PFSK-1 (cell line): ENCODE results near the gene CCT2.

ENCODE experiments used
- FOXP2 ChIP-seq: optimal IDR thresholded peaks from 2 replicates; pipeline ENCODE3; 2011; ENCODE audit warnings: borderline replicate concordance, control low read depth, inconsistent platforms; ENCODE audit not compliant: insufficient read depth; ENCODE audit errors: extremely low read length, extremely low read depth
- POLR2AphosphoS5 ChIP-seq: IDR thresholded peaks from 2 replicates; pipeline ENCODE4 v1.6.1; 2012; ENCODE audit warnings: low read depth, mild to moderate bottlenecking, control low read depth, low read length, moderate library complexity
- REST ChIP-seq, 2 experiments: IDR thresholded peaks; 2 replicates each; pipeline versions ENCODE4 v1.6.1 to v1.8.0; 2011 to 2012; ENCODE audit warnings: low read depth in 2 of 2, low read length in 2 of 2, control low read depth in 1 of 2, inconsistent platforms in 1 of 2, mild to moderate bottlenecking in 1 of 2, moderate library complexity in 1 of 2; ENCODE audit not compliant: insufficient read depth in 1 of 2
- SIN3A ChIP-seq: IDR thresholded peaks from 2 replicates; pipeline ENCODE4 v1.6.1; 2012; ENCODE audit warnings: mild to moderate bottlenecking, low read length, moderate library complexity, borderline replicate concordance; ENCODE audit not compliant: insufficient read depth
- TAF1 ChIP-seq: IDR thresholded peaks from 2 replicates; pipeline ENCODE4 v1.6.1; 2012; ENCODE audit warnings: low read length, control low read depth, borderline replicate concordance; ENCODE audit not compliant: insufficient read depth

DNA sequence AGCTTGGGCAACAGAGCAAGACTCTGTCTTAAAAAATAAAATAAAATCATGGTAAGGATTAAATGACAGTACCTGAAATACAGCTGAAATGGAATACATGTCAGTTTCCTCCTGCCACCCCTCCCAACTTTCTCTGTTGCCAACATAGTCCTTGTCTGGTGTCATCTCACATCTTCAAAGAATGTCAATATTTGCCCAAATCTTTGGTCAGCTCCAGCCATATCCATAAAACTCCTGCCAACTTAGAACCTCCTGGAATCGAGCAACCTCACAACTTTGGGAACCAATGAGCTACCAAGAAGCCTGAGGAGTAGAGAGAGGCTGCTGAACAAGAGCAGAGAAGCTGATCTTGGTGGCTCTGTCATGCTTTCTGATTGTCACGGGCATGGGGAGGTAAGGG lies 36.3 kb downstream of the CCT2 start:
- no peak for TF ChIP-seq POLR2AphosphoS5
- TF ChIP-seq TAF1, result no peak
- no peak for TF ChIP-seq SIN3A
- no peak for TF ChIP-seq REST (IDR thresholded peaks at IDR 0.05; ENCODE audit: insufficient read depth in 1 of 2, low read depth in 2 of 2, low read length in 2 of 2)
- TF ChIP-seq FOXP2, result no peak
